Activated CD4-positive, CD25-positive, alpha-beta regulatory T cell treated with anti-CD3 and anti-CD28 coated beads, Interleukin-2, amount 50 U/mL, for 16 hours (primary cell): Measurements from ENCODE around the gene JARID2.

ENCODE experiments used
- DNase-seq: peaks from one replicate; pipeline ENCODE4 v3.0.0-alpha.2; 2020; ENCODE audit warnings: low read depth, low spot score

Gene JARID2

DNA sequence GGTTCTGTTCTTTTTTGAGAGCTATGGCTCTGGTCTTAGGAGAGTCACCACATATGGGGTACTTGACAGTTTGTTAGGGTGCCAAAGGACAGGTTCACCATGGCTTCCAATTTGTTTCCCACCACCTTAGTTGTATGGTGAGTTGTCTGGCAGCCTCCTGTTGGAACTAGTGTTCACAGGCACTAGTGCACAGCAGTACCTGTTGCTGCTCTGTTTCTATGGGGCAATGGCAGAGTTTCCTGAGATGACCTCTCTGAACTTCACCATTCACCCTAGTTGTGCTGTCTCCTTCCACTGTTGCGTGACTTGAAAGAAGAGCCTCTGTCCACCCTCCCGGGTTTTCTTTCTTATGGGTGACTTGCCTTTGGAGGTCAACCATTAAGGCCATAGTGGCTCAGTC, 129.1 kb downstream of the JARID2 start:
- DNase-seq, result no peak

DNA sequence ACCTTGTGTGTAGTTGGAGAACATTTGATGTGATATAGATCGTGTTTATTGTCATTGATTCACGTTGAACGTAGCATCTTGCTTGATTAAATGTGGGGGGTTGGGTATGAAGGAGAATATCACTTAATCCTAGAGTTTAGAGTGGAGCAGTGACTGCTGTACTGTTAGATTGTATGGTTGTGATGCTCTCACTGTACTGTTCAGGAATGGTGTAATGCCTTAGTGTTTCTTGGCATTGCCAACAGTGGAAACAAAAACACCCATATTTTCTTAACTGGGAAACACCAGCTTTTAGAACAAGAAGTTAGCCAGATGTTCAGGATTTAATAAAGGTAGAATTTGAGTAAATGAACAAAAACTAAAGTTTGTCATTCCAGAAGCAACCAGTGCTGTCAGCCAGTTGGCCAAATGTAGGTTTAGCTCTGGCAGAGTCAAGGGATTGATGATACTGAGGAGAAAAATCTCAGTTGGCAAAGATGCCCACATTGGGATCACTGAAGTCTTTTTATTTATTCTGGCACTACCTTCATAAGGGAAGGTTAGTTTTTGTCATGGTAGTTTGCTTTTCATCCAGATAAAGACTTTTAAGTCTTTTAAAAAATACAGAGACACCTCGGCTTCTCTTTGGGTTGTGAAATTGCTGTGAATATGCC, 129.9 kb downstream of the JARID2 start:
- no peak for DNase-seq

DNA sequence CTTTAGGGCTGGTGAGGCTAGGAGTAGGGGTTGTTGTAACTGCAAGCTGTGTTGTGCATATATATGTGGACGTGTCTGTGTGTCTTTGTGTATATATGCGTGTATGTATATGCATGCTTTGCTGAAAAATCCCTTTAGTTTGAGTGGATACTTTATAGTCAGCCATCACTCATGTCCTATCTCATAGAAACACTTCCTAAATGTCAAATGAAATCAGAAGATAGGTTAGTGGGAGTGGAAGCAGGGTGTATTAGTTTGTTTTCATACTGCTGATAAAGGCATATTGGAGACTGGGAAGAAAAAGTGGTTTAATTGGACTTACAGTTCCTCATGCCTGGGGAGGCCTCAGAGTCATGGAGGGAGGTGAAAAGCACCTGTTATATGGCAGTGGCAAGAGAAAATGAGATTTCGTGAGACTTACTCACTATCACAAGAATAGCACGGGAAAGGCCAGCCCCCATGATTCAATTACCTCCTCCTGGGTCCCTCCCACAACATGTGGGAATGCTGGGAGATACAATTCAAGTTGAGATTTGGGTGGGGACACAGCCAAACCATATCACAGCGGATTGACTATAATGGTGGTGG, 131.1 kb downstream of the JARID2 start:
- no peak for DNase-seq

DNA sequence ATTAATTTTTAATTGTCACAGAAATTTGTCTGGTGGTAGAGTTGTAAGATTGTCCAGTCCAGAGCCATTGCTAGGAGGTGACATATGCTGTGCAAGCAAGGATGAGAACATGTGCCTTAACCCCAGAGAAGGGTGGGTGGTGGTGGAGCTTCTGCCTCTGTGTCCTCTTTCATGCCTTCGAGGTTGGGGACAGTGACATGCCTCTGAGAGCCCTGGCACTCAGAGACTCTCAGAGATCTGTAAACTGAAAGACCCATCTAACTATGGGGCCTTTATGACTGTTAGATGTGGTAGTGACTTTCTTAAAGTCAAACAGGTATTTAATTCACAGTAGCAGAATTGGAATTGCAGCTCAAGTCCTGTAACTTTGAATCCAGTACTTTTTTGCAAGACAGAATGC, 132.4 kb downstream of the JARID2 start:
- DNase-seq, result no peak

DNA sequence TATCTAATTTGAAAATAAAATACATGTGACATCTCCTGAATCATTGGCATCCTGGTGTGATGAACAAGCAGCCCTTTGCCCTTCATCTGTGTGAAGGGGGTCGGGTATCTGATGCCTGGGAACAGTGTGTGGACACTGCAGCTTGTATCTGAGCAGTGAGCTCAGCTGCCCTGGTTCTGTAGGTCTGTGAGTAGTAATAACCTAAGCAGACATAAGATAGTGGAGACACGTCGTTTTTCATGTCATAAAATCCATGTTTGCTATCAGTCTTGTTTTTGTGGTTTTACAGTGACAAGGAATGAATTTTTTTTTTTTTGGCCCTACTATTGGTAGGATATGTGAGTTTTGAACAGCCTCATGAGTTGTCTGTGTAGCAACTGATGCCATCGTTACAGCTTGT, 133.0 kb downstream of the JARID2 start:
- no peak for DNase-seq

DNA sequence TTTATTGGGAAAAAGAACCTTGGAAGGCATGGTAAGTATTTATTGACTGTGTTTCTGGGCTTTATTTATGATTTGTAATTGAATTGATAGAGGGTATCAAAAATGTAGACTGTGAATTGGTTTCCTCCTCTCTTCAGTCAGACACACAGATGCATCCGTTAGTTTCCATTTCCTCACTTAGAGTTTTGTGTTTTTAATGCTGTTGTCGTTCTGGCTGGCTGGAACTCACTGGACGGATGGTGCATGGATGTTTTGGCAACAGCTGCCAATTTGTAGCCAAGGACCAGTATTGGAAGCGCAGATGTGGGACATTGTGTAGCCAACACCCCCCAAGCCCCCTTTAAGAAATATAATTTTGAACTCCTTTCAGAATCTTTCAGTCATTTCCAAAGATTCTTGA, 134.5 kb downstream of the JARID2 start:
- DNase-seq, result no peak

DNA sequence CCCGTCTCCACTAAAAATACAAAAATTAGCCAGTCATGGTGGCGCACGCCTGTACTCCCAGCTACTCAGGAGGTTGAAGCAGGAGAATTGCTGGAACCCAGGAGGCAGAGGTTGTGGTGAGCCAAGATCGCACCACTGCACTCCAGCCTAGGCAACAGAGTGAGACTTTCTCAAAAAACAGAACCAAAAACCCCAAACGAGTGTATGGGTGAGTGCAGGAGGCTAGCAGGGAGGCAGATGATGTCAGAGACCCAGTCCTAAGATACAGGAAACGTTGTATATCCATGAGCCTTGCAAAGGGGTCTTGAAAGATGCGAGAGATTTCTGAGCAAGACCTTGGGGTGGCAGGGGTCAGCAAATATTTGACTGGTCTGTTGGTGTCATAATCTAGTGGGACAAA, 136.2 kb downstream of the JARID2 start:
- DNase-seq, result no peak

DNA sequence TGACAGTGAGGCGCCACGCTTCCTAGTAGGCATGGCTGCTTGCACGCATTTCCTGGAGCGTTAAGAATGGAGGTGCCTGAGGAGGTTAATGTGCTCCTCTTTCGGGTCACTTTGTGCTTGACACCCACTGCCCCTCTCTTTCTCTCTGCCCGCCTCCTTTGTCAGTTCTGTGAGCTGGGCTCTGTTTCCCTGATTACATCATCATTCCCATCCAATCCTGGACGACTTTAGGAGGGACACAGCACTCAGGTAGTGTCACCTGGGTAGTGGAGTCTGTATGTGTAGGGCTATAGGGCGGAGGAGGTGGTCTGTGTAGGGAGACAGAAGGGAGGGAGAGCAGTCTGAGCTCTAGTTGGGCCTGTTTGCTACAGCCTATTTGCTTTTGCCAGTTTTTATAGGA, 136.8 kb downstream of the JARID2 start:
- no peak for DNase-seq

DNA sequence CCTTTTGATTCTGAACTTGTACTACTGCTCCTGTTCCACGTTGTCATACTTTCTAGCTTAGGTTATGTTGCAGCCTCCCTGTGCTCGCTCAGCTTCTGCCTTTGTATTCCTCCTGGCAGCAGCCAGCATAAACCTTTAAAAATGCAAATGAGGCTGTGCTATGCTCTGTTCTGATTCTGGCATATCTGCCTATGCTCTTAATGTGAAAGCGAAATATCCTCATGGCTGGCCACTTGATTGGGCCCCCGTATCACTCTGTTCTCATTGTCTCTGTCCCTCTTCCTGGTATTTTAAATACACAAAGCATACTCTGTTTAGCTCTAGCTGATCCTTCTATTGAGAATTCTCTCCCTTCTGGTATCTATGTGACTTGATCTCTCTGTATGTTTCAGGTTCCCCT, 139.0 kb downstream of the JARID2 start:
- DNase-seq, result no peak

DNA sequence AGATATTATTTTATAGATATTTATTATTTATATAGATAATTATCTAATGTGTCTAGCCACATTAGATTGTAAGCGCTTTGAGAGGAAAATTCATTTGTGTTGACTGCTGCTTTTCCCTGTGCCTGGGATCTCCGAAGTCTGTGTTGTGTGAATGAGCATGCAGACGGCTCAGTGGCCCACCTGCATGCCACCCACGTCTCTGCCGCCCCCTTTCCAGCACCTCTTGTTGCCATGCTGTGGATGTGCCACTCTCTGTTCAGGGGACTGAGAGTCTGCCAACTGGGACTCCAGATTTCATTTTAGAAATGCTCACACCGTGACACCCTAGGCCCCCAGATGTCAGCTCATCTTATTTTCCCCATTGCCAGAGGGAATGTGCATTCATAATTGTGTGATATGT, 139.7 kb downstream of the JARID2 start:
- no peak for DNase-seq

DNA sequence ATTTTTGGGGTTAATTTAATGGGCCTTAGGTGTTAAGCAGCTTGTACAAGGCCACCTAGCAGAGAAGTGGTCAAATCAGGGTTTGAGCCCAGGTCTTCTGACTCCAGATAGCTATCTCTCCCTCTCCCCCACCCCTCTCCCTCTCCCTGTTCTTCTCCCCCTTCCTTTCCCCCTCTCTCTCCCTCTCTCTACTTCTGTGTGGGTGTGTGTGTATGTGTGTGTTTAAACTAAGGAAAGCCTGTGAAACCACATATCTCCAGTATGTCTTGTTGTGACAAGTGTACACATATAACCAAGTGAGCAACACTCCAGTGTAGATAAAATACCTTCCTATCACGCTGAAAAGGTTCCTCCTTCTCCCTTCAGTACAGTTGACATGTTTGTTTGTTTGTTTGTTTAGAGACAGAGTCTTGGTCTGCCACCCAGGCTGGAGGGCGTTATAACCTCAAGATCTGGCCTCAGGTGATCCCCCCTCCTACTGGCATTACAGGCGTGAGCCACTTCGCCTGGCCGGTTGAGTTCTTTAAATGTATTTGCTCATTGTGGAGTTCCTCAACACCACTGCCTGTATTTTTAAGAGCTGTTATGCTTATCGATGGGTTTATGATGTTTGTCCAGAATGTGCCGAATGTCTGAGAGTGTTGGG, 140.4 kb downstream of the JARID2 start:
- DNase-seq, result no peak

DNA sequence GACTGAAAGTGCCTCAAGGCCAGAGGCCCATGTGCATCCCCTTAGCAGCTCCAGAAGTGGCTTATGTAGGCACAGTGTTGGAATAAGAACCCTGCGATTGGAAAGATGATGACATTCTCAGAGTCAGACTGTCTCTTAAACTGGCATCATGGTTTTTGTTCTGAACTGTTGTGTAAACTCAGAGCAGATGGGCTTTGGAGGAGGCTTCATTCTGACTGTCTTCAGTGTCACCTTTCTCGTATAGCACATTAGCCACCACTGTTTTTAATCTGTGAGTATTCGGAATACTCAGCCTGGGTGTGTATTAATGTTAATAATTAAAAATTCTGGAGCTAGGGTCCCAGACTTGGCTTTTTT, 140.9 kb downstream of the JARID2 start:
- no peak for DNase-seq

DNA sequence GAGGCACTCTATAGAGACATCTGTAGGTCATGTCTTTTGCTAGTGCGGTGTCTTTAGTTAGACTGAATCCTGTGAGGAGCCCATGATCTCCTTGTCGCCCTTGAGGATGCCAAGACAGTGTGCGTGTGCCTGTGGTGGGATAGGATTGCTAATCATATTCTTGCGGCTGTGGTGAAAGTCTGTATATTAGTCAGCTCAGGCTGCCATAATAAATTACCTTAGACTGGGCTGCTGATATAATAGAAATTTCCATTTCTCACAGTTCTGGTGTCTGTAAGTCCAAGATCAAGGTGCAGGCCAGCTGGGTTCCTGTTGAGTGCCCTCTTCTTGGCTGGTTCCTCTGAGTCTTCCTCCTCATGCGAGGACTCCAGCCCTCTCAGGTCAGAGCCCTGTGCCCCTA, 141.2 kb downstream of the JARID2 start:
- DNase-seq, result no peak

DNA sequence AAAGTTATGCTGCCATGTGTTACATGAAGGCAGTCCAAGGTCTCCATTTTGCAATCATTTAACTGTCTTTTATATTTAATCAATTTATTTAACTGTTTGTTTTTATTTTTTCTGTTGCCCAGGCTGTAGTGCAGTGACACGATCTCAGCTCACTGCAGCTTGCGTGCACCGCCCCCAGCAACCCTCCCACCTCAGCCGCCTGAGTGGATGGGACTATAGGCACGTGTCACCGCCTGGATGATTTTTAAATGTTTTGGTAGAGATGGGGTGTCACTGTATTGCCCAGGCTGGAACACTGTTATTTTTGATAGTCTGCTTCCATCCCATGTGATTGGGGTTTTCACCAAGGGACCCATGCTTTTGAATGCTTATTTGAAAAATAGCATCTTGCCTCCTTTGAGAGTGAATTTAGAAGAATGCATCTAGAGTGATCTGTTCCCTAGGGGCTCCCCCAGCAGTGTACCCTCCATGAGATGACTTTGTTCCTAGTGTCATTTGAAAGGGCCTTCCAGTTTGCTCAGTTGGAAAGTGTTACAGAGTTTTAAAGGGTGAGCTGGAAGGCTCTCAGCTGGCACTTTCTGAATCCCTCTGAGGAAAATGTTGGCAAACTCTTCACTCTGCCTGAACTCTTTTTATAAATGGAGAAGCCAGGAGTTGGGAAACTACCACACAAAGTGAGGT, 143.4 kb downstream of the JARID2 start:
- no peak for DNase-seq

DNA sequence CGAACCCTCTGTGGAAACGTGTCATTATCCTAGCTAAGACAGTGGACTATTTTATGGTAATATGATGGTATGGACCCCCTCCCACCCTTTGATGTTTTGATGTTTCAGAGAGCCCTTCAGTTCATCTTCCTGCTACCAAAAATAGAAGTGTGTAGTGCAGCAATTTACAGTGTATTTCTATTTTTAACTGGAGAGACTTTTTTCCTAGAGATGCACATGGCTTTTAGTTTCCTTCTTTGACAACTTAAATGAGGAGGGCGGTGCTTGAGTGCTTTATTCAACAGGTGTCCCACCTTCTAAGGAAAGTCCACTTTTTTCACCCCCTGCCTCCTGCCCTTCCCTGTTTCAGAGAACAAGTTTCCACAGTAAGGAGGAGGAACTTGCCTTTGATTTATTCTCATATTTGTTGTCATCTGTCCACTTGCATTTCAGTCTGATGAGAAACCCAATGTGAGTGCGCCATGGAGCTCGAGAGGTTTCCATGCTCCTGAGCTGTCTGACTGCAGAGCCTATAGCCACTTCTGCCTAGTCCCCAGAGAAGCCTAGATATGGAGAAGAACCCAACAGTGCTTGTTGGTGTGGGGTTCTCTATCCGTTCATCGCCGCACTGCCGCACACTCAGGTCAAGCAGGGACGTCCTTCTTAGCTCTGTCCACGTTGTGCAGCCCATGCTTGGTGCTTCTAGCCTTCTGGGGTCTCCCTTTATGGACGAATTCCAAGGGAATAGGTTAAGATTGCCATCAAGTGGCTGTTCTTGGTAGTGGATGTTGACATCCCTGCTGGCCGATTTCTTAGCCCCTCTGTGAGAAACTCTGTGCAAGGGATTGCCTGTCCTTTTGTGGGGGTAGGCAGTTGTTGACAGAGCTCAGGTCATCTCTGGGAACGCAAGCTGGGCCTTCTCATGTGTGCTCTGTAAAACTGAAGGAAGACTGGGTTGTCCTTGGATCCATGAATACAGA, 144.2 kb downstream of the JARID2 start:
- DNase-seq, result no peak

DNA sequence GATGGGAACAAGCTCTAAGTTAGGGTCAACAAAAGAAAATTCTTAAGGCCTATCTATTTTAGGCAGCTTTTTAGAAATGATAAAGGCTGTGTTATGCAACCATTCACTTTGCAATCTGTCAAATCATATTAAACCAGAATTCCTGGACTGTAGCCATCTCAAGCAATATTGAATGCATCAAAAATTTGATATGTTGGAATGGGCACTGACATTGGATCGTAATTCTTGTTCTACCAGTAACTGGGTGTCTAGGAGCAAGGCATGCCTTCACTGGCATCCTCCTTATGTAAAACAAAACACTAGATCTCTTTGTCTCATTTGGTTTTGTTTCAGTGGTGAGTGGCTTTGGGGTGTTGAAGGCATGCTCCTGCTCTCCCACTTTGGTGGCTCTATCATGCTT, 145.6 kb downstream of the JARID2 start:
- no peak for DNase-seq

DNA sequence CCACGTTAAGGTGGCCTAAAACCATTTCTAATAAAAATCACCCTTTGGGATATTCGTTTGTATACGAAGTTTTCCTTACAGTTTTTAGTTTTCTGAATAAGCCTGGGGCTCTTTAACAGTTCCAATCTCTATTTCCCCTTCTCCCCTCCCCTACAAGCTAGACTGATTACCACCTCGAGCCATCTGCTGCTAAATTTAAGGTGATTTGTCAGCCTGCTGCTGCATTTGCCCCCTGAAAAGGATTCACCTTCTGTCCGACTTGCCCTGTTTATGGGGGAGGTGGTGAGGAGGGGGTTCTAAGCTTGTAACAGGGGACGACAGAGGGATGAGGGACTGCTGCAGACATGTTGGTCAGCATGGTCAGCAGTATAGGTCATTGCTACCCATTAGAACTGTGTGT, 146.3 kb downstream of the JARID2 start:
- DNase-seq, result no peak

DNA sequence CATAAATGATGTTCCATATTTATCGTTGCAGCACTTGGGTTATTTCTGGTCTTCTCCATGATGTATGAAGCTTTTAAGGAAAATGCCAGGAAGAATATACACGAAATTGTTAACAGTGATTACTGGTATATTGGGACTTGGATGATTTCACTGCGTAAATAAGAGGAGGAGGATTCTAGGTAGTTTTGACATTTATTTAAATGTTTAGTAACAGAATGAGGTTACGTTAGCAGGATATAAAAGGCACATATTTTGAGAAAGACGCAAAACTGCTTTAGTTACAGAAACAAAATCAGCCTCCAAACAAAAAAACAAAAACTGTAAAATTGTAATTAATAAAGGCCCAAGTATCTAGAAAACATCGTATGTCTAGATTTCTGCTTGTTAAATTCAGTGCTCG, 147.7 kb downstream of the JARID2 start:
- no peak for DNase-seq

DNA sequence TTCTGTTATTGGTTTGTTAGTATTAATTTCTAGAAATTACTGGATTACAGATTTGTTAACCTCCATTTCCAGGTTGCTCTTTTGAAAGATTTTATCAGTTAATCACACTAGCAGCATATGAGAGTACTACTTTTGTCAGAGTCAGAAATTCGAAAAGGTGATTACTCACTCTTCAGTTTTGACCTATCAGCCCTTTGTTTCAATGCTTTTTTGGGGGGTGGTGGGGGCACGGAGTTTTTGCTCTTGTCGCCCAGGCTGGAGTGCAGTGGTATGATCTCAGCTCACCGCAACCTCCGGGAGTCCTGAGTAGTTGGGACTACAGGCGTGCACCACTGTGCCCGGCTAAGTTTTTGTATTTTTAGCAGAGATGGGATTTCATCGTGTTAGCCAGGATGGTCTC, 149.2 kb downstream of the JARID2 start:
- DNase-seq, result no peak

DNA sequence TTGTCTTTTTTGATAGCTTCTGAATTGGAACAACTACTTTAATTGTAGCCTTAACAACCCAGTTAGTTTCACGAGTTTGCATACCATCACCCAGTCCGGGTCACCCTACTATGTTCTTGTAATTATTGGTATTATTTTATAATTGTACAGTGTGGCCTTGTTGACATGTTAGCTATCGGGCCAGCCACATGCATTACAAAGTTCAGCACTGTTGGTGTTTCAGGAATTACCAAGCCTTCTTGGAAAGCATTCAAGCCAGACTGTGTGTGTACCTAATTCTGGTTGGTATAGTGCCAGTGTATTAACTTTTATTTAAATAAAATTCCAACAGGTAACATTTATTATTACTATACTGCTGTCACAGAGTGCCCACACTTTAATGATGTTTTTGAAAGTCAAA, 150.9 kb downstream of the JARID2 start:
- no peak for DNase-seq

DNA sequence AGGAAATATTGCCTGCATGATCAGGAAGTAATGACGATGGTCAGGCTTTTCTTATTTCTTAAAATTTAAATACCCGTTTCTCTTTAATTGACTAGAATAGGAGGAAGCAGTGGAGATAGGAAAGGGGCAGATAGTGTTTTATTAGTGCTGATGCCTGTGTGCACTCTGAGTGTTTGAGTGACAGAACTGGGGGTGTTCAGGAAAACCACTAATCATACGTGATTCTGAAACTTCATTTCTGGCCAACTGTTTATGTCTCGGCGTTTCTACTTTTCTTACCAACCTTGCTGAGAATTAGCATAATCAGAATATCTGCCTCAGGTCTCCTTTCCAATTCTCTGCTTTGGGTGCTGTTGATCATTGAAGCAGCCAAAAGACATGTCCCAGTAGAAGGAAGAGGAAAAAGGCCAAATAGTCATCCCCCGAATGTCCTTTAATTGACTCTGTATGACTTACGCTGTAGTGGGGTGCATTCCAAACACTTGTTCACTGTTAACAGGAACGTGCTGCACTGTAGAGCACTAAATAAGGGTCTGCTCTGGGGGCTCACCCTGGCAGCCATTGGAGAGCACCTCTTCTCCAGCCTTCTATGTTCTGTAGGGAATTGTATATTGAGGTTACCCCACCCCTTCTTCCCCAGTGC, 152.9 kb downstream of the JARID2 start:
- DNase-seq, result no peak
